OCI-LY3 (cell line): ENCODE results near the gene NR3C1.

ENCODE experiments used
- H2AFZ ChIP-seq: fragments of 200-600, 300-600 bp; shearing (Covaris generic); 2 replicates; pipeline ENCODE4 v1.6.0; 2014; ENCODE audit warnings: antibody characterized with exemption, low read depth, low read length
- H3K27ac ChIP-seq: fragments of 200-600, 300-600 bp; sonication (generic); 2 replicates; pipeline ENCODE4 v1.5.1; 2014; ENCODE audit warnings: mild to moderate bottlenecking, low read length, moderate library complexity, mixed read lengths
- H3K27me3 ChIP-seq: fragments of 200-600, 300-600 bp; sonication (generic); 2 replicates; pipeline ENCODE4 v1.6.1; 2014; ENCODE audit warnings: low read depth, low read length, mixed read lengths
- H3K36me3 ChIP-seq: fragments of 200-600, 300-600 bp; sonication (generic); replicated peaks from 2 replicates; pipeline ENCODE3; 2014; ENCODE audit warnings: low read depth, low read length, mixed read lengths
- H3K4me1 ChIP-seq: fragments of 300-600, 200-600 bp; sonication (generic); 2 replicates; pipeline ENCODE4 v1.6.1; 2014; ENCODE audit warnings: low read length, mixed read lengths
- H3K4me2 ChIP-seq: fragments of 200-600, 300-600 bp; sonication (generic); 2 replicates; pipeline ENCODE4 v1.6.1; 2014; ENCODE audit warnings: low read length, mixed read lengths
- H3K4me3 ChIP-seq: fragments of 300-600, 200-600 bp; sonication (generic); 2 replicates; pipeline ENCODE4 v1.5.1; 2014; ENCODE audit warnings: antibody characterized with exemption, mild to moderate bottlenecking, low read length, moderate library complexity
- H3K79me2 ChIP-seq: fragments of 300-600, 200-600 bp; shearing (Covaris generic); 2 replicates; pipeline ENCODE4 v1.6.1; 2014; ENCODE audit warnings: mild to moderate bottlenecking, low read length, mixed read lengths
- H3K9ac ChIP-seq: fragments of 300-600, 200-600 bp; shearing (Covaris generic); 2 replicates; pipeline ENCODE4 v1.6.0; 2014; ENCODE audit warnings: mild to moderate bottlenecking, low read length, moderate library complexity
- H3K9me3 ChIP-seq: fragments of 200-600, 300-600 bp; shearing (Covaris generic); 2 replicates; pipeline ENCODE4 v1.6.1; 2014; ENCODE audit warnings: low read length, mixed read lengths; ENCODE audit not compliant: insufficient read depth
- H4K20me1 ChIP-seq: fragments of 200-600, 300-600 bp; sonication (generic); 2 replicates; pipeline ENCODE4 v1.6.1; 2016; ENCODE audit warnings: low read length, mixed read lengths; ENCODE audit not compliant: insufficient read depth
- EZH2phosphoT487 ChIP-seq: fragments of 200-600 bp; shearing (Covaris generic); IDR thresholded peaks from 2 replicates; pipeline ENCODE4 v1.6.1; 2018; ENCODE audit warnings: antibody characterized with exemption, mixed run types, low read depth
- TF ChIP-seq, protein P1 (sequence below): fragments of 200-600, 300-600 bp; sonication (generic); IDR thresholded peaks from 2 replicates; pipeline ENCODE4 v1.5.1; 2014; ENCODE audit warnings: antibody characterized with exemption, low read length, low read depth

NR3C1 gene

DNA sequence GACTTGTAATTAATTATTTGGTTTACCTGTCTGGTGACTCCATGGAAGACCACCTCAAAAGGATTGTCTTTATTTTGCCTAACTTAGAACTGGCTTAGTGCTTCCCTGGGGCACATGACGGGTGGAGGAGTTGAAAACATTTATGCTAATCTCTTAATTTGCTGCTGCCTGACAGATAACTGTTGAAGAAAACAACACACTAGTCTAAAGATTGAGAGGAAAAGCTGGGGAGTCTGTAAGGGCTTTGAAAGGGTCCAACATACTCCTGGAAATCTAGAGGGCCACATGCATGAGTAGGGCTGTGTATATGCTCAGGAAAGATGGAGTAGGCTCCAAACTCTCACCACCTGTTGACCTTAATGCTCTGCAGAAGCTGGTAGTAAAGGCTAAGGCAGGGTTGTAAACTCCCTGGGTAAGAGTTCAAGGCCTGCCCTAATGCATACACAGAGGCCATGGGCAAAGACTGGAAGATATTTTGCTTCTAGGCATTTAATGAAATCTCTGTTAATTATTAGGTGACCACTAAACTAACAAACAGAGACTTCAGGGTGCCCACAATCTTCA, 40.7 kb downstream of the NR3C1 start:
- Histone ChIP-seq H3K4me1 (peaks cover 7% of the 10 kb centered on the region), H3K36me3 (peaks cover 26% of the 10 kb centered on the region), H3K79me2 (peaks cover 99% of the 10 kb centered on the region), H3K4me3 (no peak overlapping the region), H3K4me2 (no peak overlapping the region), H3K27ac (no peak overlapping the region), H3K9ac (no peak overlapping the region), H2AFZ (no peak overlapping the region), H3K9me3 (no peaks in the 10 kb centered on the region), H4K20me1 (peaks cover 97% of the 10 kb centered on the region), H3K27me3 (no peaks in the 10 kb centered on the region)
- no peak for TF ChIP-seq EZH2phosphoT487
- TF ChIP-seq, protein P1, sequence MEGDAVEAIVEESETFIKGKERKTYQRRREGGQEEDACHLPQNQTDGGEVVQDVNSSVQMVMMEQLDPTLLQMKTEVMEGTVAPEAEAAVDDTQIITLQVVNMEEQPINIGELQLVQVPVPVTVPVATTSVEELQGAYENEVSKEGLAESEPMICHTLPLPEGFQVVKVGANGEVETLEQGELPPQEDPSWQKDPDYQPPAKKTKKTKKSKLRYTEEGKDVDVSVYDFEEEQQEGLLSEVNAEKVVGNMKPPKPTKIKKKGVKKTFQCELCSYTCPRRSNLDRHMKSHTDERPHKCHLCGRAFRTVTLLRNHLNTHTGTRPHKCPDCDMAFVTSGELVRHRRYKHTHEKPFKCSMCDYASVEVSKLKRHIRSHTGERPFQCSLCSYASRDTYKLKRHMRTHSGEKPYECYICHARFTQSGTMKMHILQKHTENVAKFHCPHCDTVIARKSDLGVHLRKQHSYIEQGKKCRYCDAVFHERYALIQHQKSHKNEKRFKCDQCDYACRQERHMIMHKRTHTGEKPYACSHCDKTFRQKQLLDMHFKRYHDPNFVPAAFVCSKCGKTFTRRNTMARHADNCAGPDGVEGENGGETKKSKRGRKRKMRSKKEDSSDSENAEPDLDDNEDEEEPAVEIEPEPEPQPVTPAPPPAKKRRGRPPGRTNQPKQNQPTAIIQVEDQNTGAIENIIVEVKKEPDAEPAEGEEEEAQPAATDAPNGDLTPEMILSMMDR = no peak

- no peak for TF ChIP-seq EZH2phosphoT487
- TF ChIP-seq, protein P1 = no peak
- H3K9me3 ChIP-seq = no peaks in the 10 kb centered on the region
- H3K4me1 ChIP-seq = peaks cover 16% of the 10 kb centered on the region
- H3K4me3 ChIP-seq = no peak overlapping the region
- H3K79me2 ChIP-seq = peaks cover 99% of the 10 kb centered on the region
- no peak overlapping the region for H3K4me2 ChIP-seq
- no peak overlapping the region for H3K9ac ChIP-seq
- H3K36me3 ChIP-seq = peaks cover 19% of the 10 kb centered on the region
- no peak overlapping the region for H2AFZ ChIP-seq
- H3K27me3 ChIP-seq = no peaks in the 10 kb centered on the region
- peaks cover 97% of the 10 kb centered on the region for H4K20me1 ChIP-seq
- no peak overlapping the region for H3K27ac ChIP-seq
Measured at GRCh38 chr5:143361438-143361837, 42.0 kb downstream of the NR3C1 start.

DNA sequence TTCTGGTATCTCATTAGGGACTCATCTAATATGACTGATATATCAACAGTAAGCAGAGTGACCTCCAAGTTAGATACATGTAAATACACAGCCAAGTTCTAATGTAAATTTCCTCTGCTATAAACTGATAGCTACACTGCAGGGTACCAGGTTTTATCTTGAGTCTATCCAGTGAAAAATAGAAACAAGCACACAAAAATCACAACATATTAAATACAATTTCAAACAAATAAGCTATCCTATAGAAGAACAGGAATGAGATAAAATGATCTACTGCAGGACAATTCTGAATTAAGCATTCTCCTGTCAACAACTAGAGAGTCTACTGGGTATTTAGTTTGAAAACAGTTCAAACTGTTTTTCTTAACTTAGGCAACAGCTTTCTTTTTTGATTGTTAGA, 42.7 kb downstream of the NR3C1 start:
- Histone ChIP-seq H3K79me2 (peaks cover 99% of the 10 kb centered on the region), H3K4me1 (peaks cover 16% of the 10 kb centered on the region), H3K9me3 (no peaks in the 10 kb centered on the region), H3K27ac (no peak overlapping the region), H3K4me3 (no peak overlapping the region), H3K9ac (no peak overlapping the region), H4K20me1 (peaks cover 95% of the 10 kb centered on the region), H3K36me3 (peaks cover 17% of the 10 kb centered on the region), H2AFZ (no peak overlapping the region), H3K27me3 (no peaks in the 10 kb centered on the region), H3K4me2 (no peak overlapping the region)
- TF ChIP-seq, protein P1 = no peak
- TF ChIP-seq EZH2phosphoT487 = no peak

- Histone ChIP-seq H3K79me2 (peaks cover 99% of the 10 kb centered on the region), H3K4me1 (peaks cover 18% of the 10 kb centered on the region), H3K27ac (no peak overlapping the region), H2AFZ (no peak overlapping the region), H3K9me3 (no peaks in the 10 kb centered on the region), H3K27me3 (no peaks in the 10 kb centered on the region), H3K4me2 (no peak overlapping the region), H3K4me3 (no peak overlapping the region), H3K9ac (no peak overlapping the region), H3K36me3 (peaks cover 11% of the 10 kb centered on the region), H4K20me1 (peaks cover 94% of the 10 kb centered on the region)
- TF ChIP-seq, protein P1 = no peak
- TF ChIP-seq EZH2phosphoT487 = no peak
Measured at GRCh38 chr5:143359869-143360268, 43.6 kb downstream of the NR3C1 start.
